Activated CD4-positive, CD25-positive, alpha-beta regulatory T cell treated with anti-CD3 and anti-CD28 coated beads, Interleukin-2, amount 50 U/mL, for 24 hours (primary cell): Measurements from ENCODE around the gene ENDOV.

Experiments used
- ATAC-seq, 2 donors: fragments of 150-1000 bp; cut with Tn5 transposase; one replicate each; pipeline ENCODE4 v1.10.0; 2021; ENCODE audit warnings: mild to moderate bottlenecking in 1 of 2, moderate library complexity in 1 of 2

Gene ENDOV

GRCh38 chr17:80486692-80487091 is 71.7 kb downstream of the ENDOV start:
- no peak for ATAC-seq

DNA sequence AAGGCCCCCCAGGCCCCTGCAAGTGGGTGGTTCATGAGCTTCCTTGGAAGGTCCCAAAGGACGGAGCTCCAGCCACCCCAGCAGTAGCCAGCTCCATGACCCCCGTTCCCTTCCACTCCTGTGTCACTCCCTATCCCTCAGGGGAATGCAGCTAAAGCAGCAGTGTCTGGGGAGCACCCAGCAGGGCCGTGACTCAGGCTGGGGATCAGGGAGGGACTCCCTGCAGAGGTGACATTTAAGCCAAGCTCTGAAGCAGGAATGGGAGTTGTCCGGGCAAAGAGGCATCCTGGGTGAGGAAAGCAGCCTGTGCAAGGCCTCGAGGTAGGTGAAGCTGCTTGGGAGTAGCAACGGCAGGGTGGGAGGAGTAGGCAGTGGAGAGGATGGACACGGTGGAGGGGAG is 72.5 kb downstream of the ENDOV start:
- no peak for ATAC-seq
